OCI-LY3 (cell line): Measurements from ENCODE around the gene TRAF3.

Experiments
- CTCF ChIP-seq: fragments of 200-600, 300-600 bp; sonication (generic); IDR thresholded peaks from 2 replicates; pipeline ENCODE4 v1.5.1; 2014; ENCODE audit warnings: antibody characterized with exemption, low read length, low read depth
- EZH2phosphoT487 ChIP-seq: fragments of 200-600 bp; shearing (Covaris generic); IDR thresholded peaks from 2 replicates; pipeline ENCODE4 v1.6.1; 2018; ENCODE audit warnings: antibody characterized with exemption, mixed run types, low read depth

- TF ChIP-seq CTCF (no peak), EZH2phosphoT487 (no peak)
These were observed at the start of gene TRAF3 for GRCh38 chr14:102776761-102777710.
